MM.1S (cell line): ENCODE results near the gene ZNF692.

Experiments
- DNase-seq: peaks from one replicate; pipeline ENCODE4 v3.0.0-alpha.2; 2015
- H2AFZ ChIP-seq: fragments of 300-600 bp; sonication (generic); 2 replicates; pipeline ENCODE4 v1.6.0; 2016; ENCODE audit warnings: antibody characterized with exemption, low read length
- H3F3A ChIP-seq: fragments of 300-600 bp; sonication (generic); 2 replicates; pipeline ENCODE4 v1.6.1; 2016; ENCODE audit warnings: mild to moderate bottlenecking, antibody characterized with exemption, low read length, moderate library complexity, mixed read lengths; ENCODE audit not compliant: insufficient read depth
- H3K27ac ChIP-seq: fragments of 300-600 bp; sonication (generic); 2 replicates; pipeline ENCODE4 v1.5.1; 2016; ENCODE audit warnings: mild to moderate bottlenecking, low read length
- H3K27me3 ChIP-seq: fragments of 300-600 bp; sonication (generic); replicated peaks from 2 replicates; pipeline ENCODE4 v1.6.0; 2016; ENCODE audit warnings: low read length; ENCODE audit not compliant: insufficient read depth
- H3K36me3 ChIP-seq: fragments of 300-600 bp; sonication (generic); replicated peaks from 2 replicates; pipeline ENCODE4 v1.6.1; 2016; ENCODE audit warnings: mild to moderate bottlenecking, low read length, mixed read lengths; ENCODE audit not compliant: insufficient read depth
- H3K4me1 ChIP-seq: fragments of 300-600 bp; sonication (generic); 2 replicates; pipeline ENCODE4 v1.6.1; 2016; ENCODE audit warnings: low read length, mixed read lengths
- H3K4me2 ChIP-seq: fragments of 300-600 bp; sonication (generic); 2 replicates; pipeline ENCODE4 v1.6.0; 2016; ENCODE audit warnings: low read depth, low read length
- H3K4me3 ChIP-seq: fragments of 300-600 bp; sonication (generic); 2 replicates; pipeline ENCODE4 v1.5.1; 2016; ENCODE audit warnings: low read length, mixed read lengths
- H3K79me2 ChIP-seq: fragments of 300-600 bp; sonication (generic); 2 replicates; pipeline ENCODE4 v1.6.1; 2016; ENCODE audit warnings: mixed run types, low read length, mixed read lengths
- H3K9ac ChIP-seq: fragments of 300-600 bp; sonication (generic); 2 replicates; pipeline ENCODE4 v1.6.1; 2016; ENCODE audit warnings: low read length, mixed read lengths
- H3K9me2 ChIP-seq: fragments of 300-600 bp; sonication (generic); replicated peaks from 2 replicates; pipeline ENCODE4 v1.6.1; 2016; ENCODE audit warnings: mild to moderate bottlenecking, low read length, mixed read lengths; ENCODE audit not compliant: insufficient read depth
- H3K9me3 ChIP-seq: fragments of 300-600 bp; sonication (generic); replicated peaks from 2 replicates; pipeline ENCODE4 v1.6.1; 2016; ENCODE audit warnings: mild to moderate bottlenecking, low read length, mixed read lengths; ENCODE audit not compliant: insufficient read depth
- H4K20me1 ChIP-seq: fragments of 300-600 bp; sonication (generic); 2 replicates; pipeline ENCODE4 v1.6.1; 2016; ENCODE audit warnings: mild to moderate bottlenecking, low read length, moderate library complexity, mixed read lengths; ENCODE audit not compliant: insufficient read depth
- EZH2 ChIP-seq: fragments of 300-600 bp; sonication (generic); optimal IDR thresholded peaks from 2 replicates; pipeline ENCODE3; 2017; ENCODE audit warnings: low read depth, mild to moderate bottlenecking, antibody characterized with exemption, low read length, mixed read lengths
- EZH2phosphoT487 ChIP-seq: fragments of 300-600 bp; sonication (generic); IDR thresholded peaks from 2 replicates; pipeline ENCODE4 v1.6.1; 2018; ENCODE audit warnings: antibody characterized with exemption, low read length
- TF ChIP-seq, protein P1 (sequence below): fragments of 300-600 bp; sonication (generic); IDR thresholded peaks from 2 replicates; pipeline ENCODE4 v1.5.1; 2016; ENCODE audit warnings: antibody characterized with exemption, low read length, mixed read lengths

Gene ZNF692

DNA sequence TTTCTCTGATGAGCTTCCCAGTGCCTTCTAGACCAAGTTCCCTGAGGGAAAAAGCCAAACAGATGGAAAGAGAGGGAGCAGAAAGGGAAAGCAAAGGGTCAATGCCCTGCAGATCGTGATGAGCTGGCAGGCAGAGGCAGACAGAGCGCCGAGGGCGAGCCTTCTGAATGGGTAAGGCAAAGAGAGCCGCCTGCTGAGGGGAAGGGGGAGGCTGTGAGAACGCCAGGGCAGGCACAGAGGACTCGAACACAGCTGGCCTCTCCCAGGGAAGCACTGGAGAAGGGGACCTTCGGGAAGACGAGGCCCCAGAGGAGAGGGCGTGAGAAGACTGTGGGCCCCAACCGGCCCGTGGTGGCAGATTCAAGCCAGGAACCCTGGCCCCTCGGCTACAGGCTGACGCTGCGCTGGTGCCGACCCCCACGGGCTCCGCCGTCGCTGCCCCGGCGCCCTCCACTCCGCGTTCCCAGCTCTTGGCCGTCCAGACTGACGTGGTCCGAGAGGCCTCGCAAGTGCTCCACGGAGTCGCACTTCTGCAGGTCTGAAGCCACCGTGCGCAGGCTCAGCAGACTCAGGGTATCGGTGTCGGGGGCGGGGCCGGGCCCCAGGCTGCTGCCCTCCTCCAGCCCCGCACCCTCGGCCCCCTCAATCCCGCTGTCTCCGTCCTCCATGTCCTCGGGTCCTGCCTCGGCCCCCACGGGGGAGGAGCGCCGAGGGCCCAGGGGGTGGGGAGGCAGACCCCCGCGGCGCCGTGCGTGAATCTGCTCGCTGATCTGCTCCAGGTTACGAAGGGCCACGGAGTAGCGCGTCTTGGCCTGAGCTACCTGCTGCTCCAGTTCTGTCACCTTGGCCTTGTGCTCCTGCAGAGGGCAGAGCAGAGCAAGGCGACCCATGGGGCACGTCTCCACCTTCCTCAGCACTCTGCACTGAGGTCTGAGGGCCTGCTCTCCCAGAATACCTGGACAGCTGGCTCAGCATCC lies 47.1 kb downstream of the ZNF692 start:
- no peak overlapping the region for H3K9ac ChIP-seq

DNA sequence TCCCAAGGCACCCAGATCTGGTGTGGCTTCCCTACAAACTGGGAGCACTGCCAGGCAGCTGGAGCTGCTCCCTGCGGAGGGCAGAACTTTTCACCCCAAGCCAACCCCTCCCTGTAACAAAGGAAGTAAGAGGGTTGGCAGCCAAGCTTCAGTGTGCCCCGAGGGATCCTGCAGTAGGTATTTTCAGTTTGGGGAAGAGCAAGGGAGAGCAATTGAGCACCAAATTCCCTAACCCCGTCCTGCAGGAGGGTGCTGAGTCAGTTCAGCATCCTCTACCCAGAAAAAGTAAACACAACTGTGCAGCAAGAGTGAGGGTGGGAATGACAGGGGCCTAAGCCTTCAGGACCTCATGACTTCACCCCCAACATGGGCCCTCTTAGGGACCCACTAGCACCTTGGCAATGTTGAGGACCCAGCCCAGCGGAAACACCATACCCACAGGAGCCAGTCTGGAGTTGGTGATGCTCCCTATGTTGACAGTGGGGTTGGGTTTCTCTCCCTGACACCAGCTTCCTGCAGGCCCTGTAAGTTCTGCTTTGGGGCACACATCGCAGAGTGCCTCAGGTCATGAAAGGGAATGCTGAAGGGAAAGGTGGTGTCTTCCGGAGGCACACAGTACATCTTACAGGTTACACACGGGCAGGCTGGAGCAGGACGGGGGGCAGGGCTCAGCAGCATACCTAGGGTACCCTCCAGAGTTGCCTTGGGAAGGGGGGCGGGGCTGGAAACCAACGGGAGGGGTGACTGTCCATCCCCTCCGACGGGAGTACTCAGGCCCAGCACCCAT lies 48.0 kb downstream of the ZNF692 start:
- Histone ChIP-seq H3K79me2 (peaks cover 3% of the 10 kb centered on the region; the same call in 1 of the 2 replicates), H3K4me3 (no peak overlapping the region), H3K9me3 (no peaks in the 10 kb centered on the region), H3K4me1 (peaks cover 11% of the 10 kb centered on the region), H4K20me1 (no peaks in the 10 kb centered on the region), H3F3A (peaks cover 7% of the 10 kb centered on the region), H3K36me3 (0 out of 2 replicates have a peak, but pooled peaks cover 8% of the 10 kb centered on the region), H3K9ac (no peak overlapping the region), H3K4me2 (no peak overlapping the region), H3K27me3 (no peaks in the 10 kb centered on the region), H3K9me2 (no peaks in the 10 kb centered on the region), H2AFZ (no peak overlapping the region), H3K27ac (no peak overlapping the region)
- DNase-seq: no peak
- no peak for TF ChIP-seq EZH2
- TF ChIP-seq, protein P1, sequence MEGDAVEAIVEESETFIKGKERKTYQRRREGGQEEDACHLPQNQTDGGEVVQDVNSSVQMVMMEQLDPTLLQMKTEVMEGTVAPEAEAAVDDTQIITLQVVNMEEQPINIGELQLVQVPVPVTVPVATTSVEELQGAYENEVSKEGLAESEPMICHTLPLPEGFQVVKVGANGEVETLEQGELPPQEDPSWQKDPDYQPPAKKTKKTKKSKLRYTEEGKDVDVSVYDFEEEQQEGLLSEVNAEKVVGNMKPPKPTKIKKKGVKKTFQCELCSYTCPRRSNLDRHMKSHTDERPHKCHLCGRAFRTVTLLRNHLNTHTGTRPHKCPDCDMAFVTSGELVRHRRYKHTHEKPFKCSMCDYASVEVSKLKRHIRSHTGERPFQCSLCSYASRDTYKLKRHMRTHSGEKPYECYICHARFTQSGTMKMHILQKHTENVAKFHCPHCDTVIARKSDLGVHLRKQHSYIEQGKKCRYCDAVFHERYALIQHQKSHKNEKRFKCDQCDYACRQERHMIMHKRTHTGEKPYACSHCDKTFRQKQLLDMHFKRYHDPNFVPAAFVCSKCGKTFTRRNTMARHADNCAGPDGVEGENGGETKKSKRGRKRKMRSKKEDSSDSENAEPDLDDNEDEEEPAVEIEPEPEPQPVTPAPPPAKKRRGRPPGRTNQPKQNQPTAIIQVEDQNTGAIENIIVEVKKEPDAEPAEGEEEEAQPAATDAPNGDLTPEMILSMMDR: no peak
- TF ChIP-seq EZH2phosphoT487: no peak

More for the DNA sequence above, 47.1 kb downstream of the ZNF692 start:
- Histone ChIP-seq H3F3A (0 out of 2 replicates have a peak, but pooled peaks cover 3% of the 10 kb centered on the region), H3K4me2 (no peak overlapping the region), H3K27ac (no peak overlapping the region), H4K20me1 (no peaks in the 10 kb centered on the region), H3K9me2 (no peaks in the 10 kb centered on the region), H3K79me2 (peaks cover 4% of the 10 kb centered on the region; the same call in 1 of the 2 replicates), H3K4me1 (peaks cover 2% of the 10 kb centered on the region), H3K27me3 (no peaks in the 10 kb centered on the region), H3K4me3 (no peak overlapping the region), H2AFZ (no peak overlapping the region), H3K9me3 (no peaks in the 10 kb centered on the region), H3K36me3 (0 out of 2 replicates have a peak, but pooled peaks cover 8% of the 10 kb centered on the region)
- TF ChIP-seq, protein P1: 0 out of 2 replicates have a peak, but pooled peaks have one; percentile 12
- TF ChIP-seq EZH2phosphoT487: no peak
- TF ChIP-seq EZH2: no peak
- no peak for DNase-seq

DNA sequence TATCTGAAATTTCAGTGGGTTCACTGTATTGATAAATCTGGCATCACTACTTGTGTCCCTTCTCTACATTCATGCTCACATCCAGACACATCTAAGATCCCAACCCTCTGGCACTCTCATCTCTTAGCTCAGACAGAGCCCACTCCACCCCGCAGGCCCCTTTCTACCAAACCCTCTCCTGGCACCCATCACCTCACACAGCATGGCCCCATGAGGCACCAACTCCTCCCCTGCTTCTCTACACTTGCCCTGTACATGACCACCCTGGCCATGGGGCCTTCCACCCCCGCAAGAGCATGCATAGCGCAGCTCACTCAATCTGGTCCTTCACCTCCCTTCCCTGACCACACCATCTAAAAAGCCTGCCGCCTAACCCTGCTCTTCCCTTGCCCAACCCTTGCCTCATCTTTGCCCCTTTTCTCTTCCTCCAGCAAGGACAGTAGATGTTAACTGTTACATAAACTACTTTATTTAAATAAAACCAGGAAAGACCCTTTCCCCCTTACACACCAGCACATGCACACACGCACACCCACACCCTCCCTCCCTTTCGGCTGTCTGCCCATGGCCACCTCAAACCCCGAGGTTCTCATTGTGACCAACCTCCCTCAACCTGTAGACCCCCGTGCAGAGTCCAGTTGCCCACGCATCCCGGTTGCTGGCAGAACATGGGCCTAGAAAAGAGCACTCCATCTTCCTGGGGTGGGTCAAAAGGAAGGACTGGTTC lies 48.7 kb downstream of the ZNF692 start:
- no peaks in the 10 kb centered on the region for H3K9me2 ChIP-seq
- H3K36me3 ChIP-seq: 0 out of 2 replicates have a peak, but pooled peaks cover 8% of the 10 kb centered on the region
- H3K9me3 ChIP-seq: no peaks in the 10 kb centered on the region
- peaks cover 15% of the 10 kb centered on the region for H3F3A ChIP-seq
- peaks cover 19% of the 10 kb centered on the region for H3K4me1 ChIP-seq
- H3K9ac ChIP-seq: no peak overlapping the region
- no peak for DNase-seq
- H3K4me3 ChIP-seq: no peak overlapping the region
- H4K20me1 ChIP-seq: no peaks in the 10 kb centered on the region
- TF ChIP-seq EZH2 (no peak), EZH2phosphoT487 (no peak)
- TF ChIP-seq, protein P1: no peak
- no peak overlapping the region for H2AFZ ChIP-seq
- no peaks in the 10 kb centered on the region for H3K27me3 ChIP-seq
- no peak overlapping the region for H3K4me2 ChIP-seq
- H3K79me2 ChIP-seq: peaks cover 3% of the 10 kb centered on the region; the same call in 1 of the 2 replicates
- H3K27ac ChIP-seq: no peak overlapping the region
